Loucy (cell line): Measurements from ENCODE around the gene CNTN1.

ENCODE experiments used
- H2AFZ ChIP-seq: fragments of 200-600 bp; sonication (generic); 2 replicates; pipeline ENCODE4 v1.6.0; 2016; ENCODE audit warnings: antibody characterized with exemption, mild to moderate bottlenecking, low read length, moderate library complexity
- H3F3A ChIP-seq: fragments of 200-600 bp; 2 replicates; pipeline ENCODE4 v1.6.0; 2016; ENCODE audit warnings: antibody characterized with exemption, low read depth, mild to moderate bottlenecking
- H3K27me3 ChIP-seq: fragments of 200-600 bp; sonication (generic); 2 replicates; pipeline ENCODE4 v1.6.1; 2014; ENCODE audit warnings: low read length, mild to moderate bottlenecking; ENCODE audit not compliant: insufficient read depth, poor library complexity, severe bottlenecking
- H3K36me3 ChIP-seq: fragments of 200-600 bp; sonication (generic); 2 replicates; pipeline ENCODE4 v1.6.1; 2016; ENCODE audit warnings: low read length; ENCODE audit not compliant: insufficient read depth
- H3K4me1 ChIP-seq: fragments of 200-600 bp; sonication (generic); 2 replicates; pipeline ENCODE4 v1.5.1; 2014; ENCODE audit warnings: low read length, mild to moderate bottlenecking; ENCODE audit not compliant: insufficient read depth, poor library complexity, severe bottlenecking
- H3K4me2 ChIP-seq: fragments of 200-600 bp; sonication (generic); 2 replicates; pipeline ENCODE4 v1.6.0; 2014; ENCODE audit warnings: antibody characterized with exemption, low read length, low read depth, mild to moderate bottlenecking; ENCODE audit not compliant: poor library complexity, severe bottlenecking
- H3K4me3 ChIP-seq: fragments of 200-600 bp; sonication (generic); 2 replicates; pipeline ENCODE4 v1.5.1; 2014; ENCODE audit warnings: low read length, mild to moderate bottlenecking, mixed read lengths; ENCODE audit not compliant: poor library complexity, severe bottlenecking
- H3K79me2 ChIP-seq: fragments of 200-600 bp; sonication (generic); 2 replicates; pipeline ENCODE4 v1.6.1; 2014; ENCODE audit warnings: low read length; ENCODE audit not compliant: insufficient read depth
- H3K9ac ChIP-seq: fragments of 200-600 bp; sonication (generic); 2 replicates; pipeline ENCODE4 v1.6.0; 2014; ENCODE audit warnings: mild to moderate bottlenecking, low read depth, low read length, moderate library complexity; ENCODE audit not compliant: poor library complexity, severe bottlenecking
- H3K9me2 ChIP-seq: fragments of 200-600 bp; sonication (generic); replicated peaks from 2 replicates; pipeline ENCODE4 v1.6.1; 2016; ENCODE audit warnings: low read depth, low read length, mixed read lengths
- H3K9me3 ChIP-seq: fragments of 200-600 bp; sonication (generic); 2 replicates; pipeline ENCODE4 v1.6.1; 2014; ENCODE audit warnings: mild to moderate bottlenecking, antibody characterized with exemption, low read length, low read depth; ENCODE audit not compliant: insufficient read depth
- H4K20me1 ChIP-seq: fragments of 200-600 bp; sonication (generic); 2 replicates; pipeline ENCODE4 v1.6.0; 2014; ENCODE audit warnings: antibody characterized with exemption, low read length, mild to moderate bottlenecking; ENCODE audit not compliant: insufficient read depth, poor library complexity, severe bottlenecking
- EZH2phosphoT487 ChIP-seq: fragments of 200-600 bp; IDR thresholded peaks from 2 replicates; pipeline ENCODE4 v1.6.1; 2018; ENCODE audit warnings: antibody characterized with exemption, mild to moderate bottlenecking, moderate library complexity, borderline replicate concordance
- TF ChIP-seq, protein P1 (sequence below): fragments of 200-600 bp; sonication (generic); conservative IDR thresholded peaks from 2 replicates; pipeline ENCODE4 v1.5.1; 2014; ENCODE audit warnings: mild to moderate bottlenecking, antibody characterized with exemption, low read length

The CNTN1 gene

DNA sequence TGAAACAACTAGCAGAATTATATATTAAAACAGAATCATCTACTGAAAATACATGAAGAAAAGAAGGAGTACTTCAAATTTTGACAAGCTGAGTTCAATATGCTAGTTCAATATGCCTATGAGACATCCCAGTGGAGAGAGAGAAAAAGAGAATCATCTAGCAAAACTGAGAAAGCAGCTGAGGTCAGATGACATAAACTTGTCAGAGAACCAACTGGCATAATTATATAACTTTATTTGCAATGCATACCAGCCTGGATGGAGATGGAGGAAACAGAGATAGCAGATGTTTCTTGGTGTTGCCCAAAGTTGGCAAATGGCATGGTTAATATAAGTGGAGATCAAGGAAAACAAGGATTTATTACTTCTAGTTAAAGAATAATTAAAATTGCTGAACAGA, 347.2 kb downstream of the CNTN1 start:
- Histone ChIP-seq H3K27me3 (no peaks in the 10 kb centered on the region), H4K20me1 (no peaks in the 10 kb centered on the region)

DNA sequence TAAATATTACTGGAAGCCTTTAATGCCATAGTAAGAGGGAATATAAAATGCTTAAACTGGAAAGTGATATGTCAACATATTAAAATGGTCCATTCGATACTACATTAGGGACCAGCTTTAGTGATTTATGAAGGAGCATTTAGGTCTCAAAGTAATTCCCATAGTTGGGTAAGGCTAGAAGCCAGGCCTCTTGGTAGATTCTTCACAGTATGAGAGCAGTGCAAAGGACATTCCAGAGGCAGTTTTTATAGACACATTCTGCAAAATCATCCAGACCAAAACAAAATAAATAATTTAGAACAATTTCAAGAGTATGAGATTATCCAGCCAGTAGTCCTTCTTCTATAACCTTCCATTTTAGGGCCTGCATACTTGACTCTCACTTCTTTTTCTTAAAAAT, 353.3 kb downstream of the CNTN1 start:
- no peak overlapping the region for H2AFZ ChIP-seq
- no peak for TF ChIP-seq EZH2phosphoT487
- TF ChIP-seq, protein P1, sequence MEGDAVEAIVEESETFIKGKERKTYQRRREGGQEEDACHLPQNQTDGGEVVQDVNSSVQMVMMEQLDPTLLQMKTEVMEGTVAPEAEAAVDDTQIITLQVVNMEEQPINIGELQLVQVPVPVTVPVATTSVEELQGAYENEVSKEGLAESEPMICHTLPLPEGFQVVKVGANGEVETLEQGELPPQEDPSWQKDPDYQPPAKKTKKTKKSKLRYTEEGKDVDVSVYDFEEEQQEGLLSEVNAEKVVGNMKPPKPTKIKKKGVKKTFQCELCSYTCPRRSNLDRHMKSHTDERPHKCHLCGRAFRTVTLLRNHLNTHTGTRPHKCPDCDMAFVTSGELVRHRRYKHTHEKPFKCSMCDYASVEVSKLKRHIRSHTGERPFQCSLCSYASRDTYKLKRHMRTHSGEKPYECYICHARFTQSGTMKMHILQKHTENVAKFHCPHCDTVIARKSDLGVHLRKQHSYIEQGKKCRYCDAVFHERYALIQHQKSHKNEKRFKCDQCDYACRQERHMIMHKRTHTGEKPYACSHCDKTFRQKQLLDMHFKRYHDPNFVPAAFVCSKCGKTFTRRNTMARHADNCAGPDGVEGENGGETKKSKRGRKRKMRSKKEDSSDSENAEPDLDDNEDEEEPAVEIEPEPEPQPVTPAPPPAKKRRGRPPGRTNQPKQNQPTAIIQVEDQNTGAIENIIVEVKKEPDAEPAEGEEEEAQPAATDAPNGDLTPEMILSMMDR, result no peak
- H3K4me2 ChIP-seq, result no peak overlapping the region
- no peak overlapping the region for H3K9ac ChIP-seq
- H3K4me3 ChIP-seq, result no peak overlapping the region
- no peaks in the 10 kb centered on the region for H4K20me1 ChIP-seq
- no peaks in the 10 kb centered on the region for H3K4me1 ChIP-seq
- no peaks in the 10 kb centered on the region for H3K9me2 ChIP-seq
- H3K36me3 ChIP-seq, result no peaks in the 10 kb centered on the region
- H3F3A ChIP-seq, result no peaks in the 10 kb centered on the region
- no peaks in the 10 kb centered on the region for H3K27me3 ChIP-seq
- no peaks in the 10 kb centered on the region for H3K9me3 ChIP-seq
- no peaks in the 10 kb centered on the region for H3K79me2 ChIP-seq

More for the DNA sequence above, 347.2 kb downstream of the CNTN1 start:
- Histone ChIP-seq H3K79me2 (no peaks in the 10 kb centered on the region), H3F3A (no peaks in the 10 kb centered on the region), H3K9ac (no peak overlapping the region), H3K4me1 (no peaks in the 10 kb centered on the region), H3K4me2 (no peak overlapping the region), H2AFZ (no peak overlapping the region), H3K9me2 (0 out of 2 replicates have a peak, but pooled peaks cover 7% of the 10 kb centered on the region), H3K4me3 (no peak overlapping the region), H3K9me3 (no peaks in the 10 kb centered on the region), H3K36me3 (no peaks in the 10 kb centered on the region)
- TF ChIP-seq, protein P1, result no peak
- no peak for TF ChIP-seq EZH2phosphoT487

DNA sequence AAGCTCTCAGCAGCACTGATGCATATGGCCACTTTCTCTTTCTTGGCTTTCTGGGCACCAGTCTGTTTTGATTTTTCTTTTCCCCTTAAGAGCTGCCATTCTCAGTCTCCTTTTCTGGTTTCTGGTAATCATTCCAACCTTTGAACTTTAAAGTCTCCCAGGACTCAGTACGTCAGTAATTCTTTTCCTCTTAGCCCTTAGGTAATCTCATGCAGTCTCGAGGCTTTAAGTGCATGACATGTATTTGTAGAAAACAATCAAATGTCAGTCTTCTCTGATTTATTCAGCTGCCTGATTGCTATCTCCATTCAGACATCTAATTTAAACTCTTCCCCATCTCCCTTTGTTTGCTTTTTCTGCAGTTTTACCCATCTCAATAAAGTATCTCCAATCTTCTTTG, 356.8 kb downstream of the CNTN1 start:
- Histone ChIP-seq H3K36me3 (no peaks in the 10 kb centered on the region), H3K9me3 (no peaks in the 10 kb centered on the region), H2AFZ (no peak overlapping the region), H3F3A (no peaks in the 10 kb centered on the region), H3K9me2 (no peaks in the 10 kb centered on the region), H3K9ac (no peak overlapping the region), H3K4me1 (no peaks in the 10 kb centered on the region), H3K79me2 (no peaks in the 10 kb centered on the region), H3K4me2 (no peak overlapping the region), H4K20me1 (no peaks in the 10 kb centered on the region), H3K27me3 (no peaks in the 10 kb centered on the region), H3K4me3 (no peak overlapping the region)
- no peak for TF ChIP-seq EZH2phosphoT487
- TF ChIP-seq, protein P1, result no peak
